Dendritic cell treated with granulocyte-macrophage colony-stimulating factor and Interleukin-4, amounts not matched to agents 40 ng/mL and 50 ng/mL, for 4 days (primary cell): ENCODE measurements around the gene ZNF117.
"Not testable (repeated sequence)": the region's sequence is repeated elsewhere in the genome, so short reads cannot be mapped to it uniquely, and the experiment has no call there.

Source experiments
- H3K27ac Mint-ChIP-seq: one replicate; pipeline ENCODE4 v1.8.0; 2022; ENCODE audit warnings: mild to moderate bottlenecking, mixed read lengths
- H3K27me3 Mint-ChIP-seq: one replicate; pipeline ENCODE4 v1.8.0; 2022; ENCODE audit warnings: mild to moderate bottlenecking, mixed read lengths
- H3K36me3 Mint-ChIP-seq: one replicate; pipeline ENCODE4 v1.8.0; 2022; ENCODE audit warnings: low read depth, mixed read lengths
- H3K4me1 Mint-ChIP-seq: one replicate; pipeline ENCODE4 v1.8.0; 2022; ENCODE audit warnings: low read depth, mixed read lengths
- H3K4me3 Mint-ChIP-seq: one replicate; pipeline ENCODE4 v1.8.0; 2022; ENCODE audit warnings: mild to moderate bottlenecking, moderate library complexity, mixed read lengths
- H3K9me3 Mint-ChIP-seq: one replicate; pipeline ENCODE4 v1.8.0; 2022; ENCODE audit warnings: mixed read lengths
- intact Hi-C: fragments of 100-400 bp; cut with micrococcal nuclease; formaldehyde crosslinking; loops from one replicate; pipeline ENCODE4 v1.15.0; 2022

Gene ZNF117

GRCh38 chr7:64990936-64991335 is at the start of gene ZNF117:
Gene ZNF117, minus strand, starts transcription at chr7:64991036.
- no peak within 1 kb of the TSS for H3K4me3 Mint-ChIP-seq
- peaks cover 7% of the 10 kb centered on the region for H3K4me1 Mint-ChIP-seq
- no peaks in the 10 kb centered on the region for H3K27me3 Mint-ChIP-seq
- intact Hi-C loops = no loop called here
- H3K27ac Mint-ChIP-seq = no peak within 1 kb of the TSS
- peaks cover 100% of the 10 kb centered on the region for H3K9me3 Mint-ChIP-seq
- peaks cover 93% of the 10 kb centered on the region for H3K36me3 Mint-ChIP-seq

GRCh38 chr7:65038767-65039166 is 47.9 kb upstream of the ZNF117 start:
- H3K4me3 Mint-ChIP-seq = peak overlapping the region; percentile 74
- intact Hi-C loops = loop anchor here (2.0 to 5.0 kb wide), 2 partner anchors 32 to 44 kb away; partner anchors contain the start of gene ERV3-1
- H3K9me3 Mint-ChIP-seq = not testable (repeated sequence)

GRCh38 chr7:65037740-65038688 is 47.2 kb upstream of the ZNF117 start:
- peaks cover 22% of the 10 kb centered on the region for H3K4me1 Mint-ChIP-seq

More at GRCh38 chr7:65038767-65039166, 47.9 kb upstream of the ZNF117 start:
- not testable (repeated sequence) for H3K36me3 Mint-ChIP-seq, H3K27me3 Mint-ChIP-seq
- Mint-ChIP-seq H3K4me1 (peaks cover 22% of the 10 kb centered on the region), H3K27ac (peak overlapping the region; percentile 78)

GRCh38 chr7:65036526-65036925 is 45.7 kb upstream of the ZNF117 start:
- H3K9me3 Mint-ChIP-seq = not testable (repeated sequence)
- H3K27ac Mint-ChIP-seq = peak overlapping the region; percentile 85

More at GRCh38 chr7:65037740-65038688, 47.2 kb upstream of the ZNF117 start:
- intact Hi-C loops = loop anchor here (2.0 to 5.0 kb wide), 2 partner anchors 31 to 44 kb away; partner anchors contain the start of gene ERV3-1
- Mint-ChIP-seq H3K4me3 (peak overlapping the region; percentile 81), H3K9me3 (no peaks in the 10 kb centered on the region), H3K36me3 (peaks cover 5% of the 10 kb centered on the region), H3K27ac (peak overlapping the region; percentile 78), H3K27me3 (no peaks in the 10 kb centered on the region)

GRCh38 chr7:65035469-65035868 is 44.6 kb upstream of the ZNF117 start:
- intact Hi-C loops = loop anchor here (5.0 kb wide), 1 partner anchor 47 kb away; no protein-coding TSS in a partner anchor
- not testable (repeated sequence) for H3K27ac Mint-ChIP-seq, H3K36me3 Mint-ChIP-seq, H3K9me3 Mint-ChIP-seq, H3K4me3 Mint-ChIP-seq, H3K27me3 Mint-ChIP-seq
- peaks cover 22% of the 10 kb centered on the region for H3K4me1 Mint-ChIP-seq

More at GRCh38 chr7:65036526-65036925, 45.7 kb upstream of the ZNF117 start:
- Mint-ChIP-seq H3K4me1 (peaks cover 22% of the 10 kb centered on the region), H3K4me3 (peak overlapping the region; percentile 64)
- intact Hi-C loops = loop anchor here (5.0 kb wide), 1 partner anchor 46 kb away; no protein-coding TSS in a partner anchor
- not testable (repeated sequence) for H3K36me3 Mint-ChIP-seq, H3K27me3 Mint-ChIP-seq

- H3K4me3 Mint-ChIP-seq, intact Hi-C loops, H3K9me3 Mint-ChIP-seq, H3K27ac Mint-ChIP-seq, H3K36me3 Mint-ChIP-seq, H3K27me3 Mint-ChIP-seq: not testable (repeated sequence)
- peaks cover 16% of the 10 kb centered on the region for H3K4me1 Mint-ChIP-seq
These were observed 43.4 kb upstream of the ZNF117 start for GRCh38 chr7:65034120-65034782.

GRCh38 chr7:65033391-65033790 is 42.6 kb upstream of the ZNF117 start:
- H3K36me3 Mint-ChIP-seq, H3K27ac Mint-ChIP-seq, H3K27me3 Mint-ChIP-seq, H3K4me3 Mint-ChIP-seq, intact Hi-C loops, H3K9me3 Mint-ChIP-seq: not testable (repeated sequence)
- peaks cover 11% of the 10 kb centered on the region for H3K4me1 Mint-ChIP-seq

- H3K36me3 Mint-ChIP-seq, H3K4me3 Mint-ChIP-seq, H3K27ac Mint-ChIP-seq, H3K4me1 Mint-ChIP-seq, H3K27me3 Mint-ChIP-seq, intact Hi-C loops: not testable (repeated sequence)
- H3K9me3 Mint-ChIP-seq = peaks cover 10% of the 10 kb centered on the region
These were observed 34.2 kb upstream of the ZNF117 start for GRCh38 chr7:65025023-65025422.

GRCh38 chr7:65020978-65021377 is 30.1 kb upstream of the ZNF117 start:
- H3K36me3 Mint-ChIP-seq, H3K27me3 Mint-ChIP-seq, intact Hi-C loops, H3K4me3 Mint-ChIP-seq, H3K4me1 Mint-ChIP-seq, H3K27ac Mint-ChIP-seq: not testable (repeated sequence)
- H3K9me3 Mint-ChIP-seq = peaks cover 10% of the 10 kb centered on the region

GRCh38 chr7:65009881-65010280 is 19.0 kb upstream of the ZNF117 start:
- intact Hi-C loops = loop anchor here (10.0 kb wide), 1 partner anchor 695 kb away; the partner anchor contains the start of gene ZNF736
- not testable (repeated sequence) for H3K9me3 Mint-ChIP-seq, H3K27me3 Mint-ChIP-seq, H3K27ac Mint-ChIP-seq, H3K4me3 Mint-ChIP-seq
- H3K4me1 Mint-ChIP-seq = peaks cover 17% of the 10 kb centered on the region
- H3K36me3 Mint-ChIP-seq = peaks cover 18% of the 10 kb centered on the region

- Mint-ChIP-seq H3K36me3 (peaks cover 23% of the 10 kb centered on the region), H3K4me1 (peaks cover 21% of the 10 kb centered on the region)
- not testable (repeated sequence) for H3K27ac Mint-ChIP-seq, H3K27me3 Mint-ChIP-seq, H3K9me3 Mint-ChIP-seq, H3K4me3 Mint-ChIP-seq
- intact Hi-C loops = loop anchor here (10.0 kb wide), 1 partner anchor 695 kb away; the partner anchor contains the start of gene ZNF736
These were observed 18.6 kb upstream of the ZNF117 start for GRCh38 chr7:65009394-65009793.

GRCh38 chr7:65007036-65007435 is 16.2 kb upstream of the ZNF117 start:
- Mint-ChIP-seq H3K4me3 (peak overlapping the region; percentile 27), H3K27ac (peak overlapping the region; percentile 98), H3K4me1 (peaks cover 31% of the 10 kb centered on the region), H3K36me3 (peaks cover 46% of the 10 kb centered on the region), H3K9me3 (peaks cover 22% of the 10 kb centered on the region)
- H3K27me3 Mint-ChIP-seq = not testable (repeated sequence)
- intact Hi-C loops = loop anchor here (2.0 to 10.0 kb wide), 2 partner anchors 32 to 692 kb away; partner anchors contain the start of gene ZNF736

- intact Hi-C loops = loop anchor here (2.0 to 10.0 kb wide), 2 partner anchors 32 to 692 kb away; partner anchors contain the start of gene ZNF736
- peaks cover 53% of the 10 kb centered on the region for H3K36me3 Mint-ChIP-seq
- no peaks in the 10 kb centered on the region for H3K27me3 Mint-ChIP-seq
- peak within 1 kb of the TSS; percentile 98 for H3K27ac Mint-ChIP-seq
- H3K4me1 Mint-ChIP-seq = peaks cover 36% of the 10 kb centered on the region
- H3K4me3 Mint-ChIP-seq = peak within 1 kb of the TSS; percentile 96
- peaks cover 29% of the 10 kb centered on the region for H3K9me3 Mint-ChIP-seq
These were observed 15.5 kb upstream of the ZNF117 start, which contains the start of gene ERV3-1 for GRCh38 chr7:65006094-65006992. Gene ERV3-1, minus strand, starts transcription at chr7:65006687. Its CDS starts 13,661 bp downstream, at chr7:64993026.
